NCI-H1092 treated with DMSO at 0.1 percent for 48 hours (cell line): Measurements from ENCODE around the gene INSL3.

ENCODE experiments used
- DNase-seq: peaks from one replicate; lab custom pipeline; 2025; lab: John Stamatoyannopoulos, UW

The INSL3 gene

DNA sequence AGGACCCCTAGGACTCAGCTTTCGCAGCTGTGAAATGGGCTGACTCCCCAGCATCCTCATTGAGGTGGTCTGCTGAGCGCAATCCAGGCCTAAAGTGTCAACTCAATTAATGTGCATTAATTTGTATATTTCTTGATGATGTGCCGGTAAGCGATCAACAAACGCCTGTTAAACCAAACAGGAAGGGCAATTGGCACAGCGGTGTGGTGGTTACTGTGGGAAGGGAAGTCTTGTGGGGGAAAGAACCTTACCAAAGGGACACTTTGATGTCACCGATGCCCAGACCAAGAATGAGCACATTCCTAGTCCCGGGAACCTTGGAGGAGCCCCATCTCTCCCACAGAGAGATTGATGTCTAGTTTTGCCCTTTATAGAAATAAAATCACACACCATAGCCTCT is 24.8 kb upstream of the INSL3 start:
- no peak for DNase-seq

DNA sequence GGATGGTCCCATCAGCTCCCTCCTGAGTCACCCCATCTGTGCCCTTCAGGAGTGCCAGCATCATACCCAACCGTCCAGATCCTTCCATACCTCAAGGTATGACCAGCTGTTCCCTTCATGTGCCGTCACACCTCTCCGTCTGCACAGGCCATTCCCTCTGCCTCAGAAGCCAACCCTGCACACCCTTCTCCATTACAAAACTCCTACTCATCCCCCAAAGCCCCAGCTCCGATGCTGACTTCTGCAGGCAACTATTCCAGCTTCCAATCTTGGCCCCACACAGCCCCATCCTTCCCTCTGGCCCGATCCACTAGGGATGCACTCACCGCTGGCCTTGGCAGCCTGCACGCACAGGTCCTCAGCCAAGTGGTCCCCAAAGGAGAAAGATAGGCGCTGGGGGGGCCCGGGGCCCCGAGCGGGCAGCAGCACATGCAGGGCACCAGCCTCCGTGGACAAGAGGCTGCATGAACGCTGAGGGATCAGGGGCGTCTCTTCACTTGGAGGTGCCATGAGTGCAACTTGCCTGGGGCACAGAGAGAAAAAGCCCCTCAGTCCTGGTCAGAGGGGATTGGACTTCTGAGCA is 22.7 kb upstream of the INSL3 start:
- DNase-seq = no peak

DNA sequence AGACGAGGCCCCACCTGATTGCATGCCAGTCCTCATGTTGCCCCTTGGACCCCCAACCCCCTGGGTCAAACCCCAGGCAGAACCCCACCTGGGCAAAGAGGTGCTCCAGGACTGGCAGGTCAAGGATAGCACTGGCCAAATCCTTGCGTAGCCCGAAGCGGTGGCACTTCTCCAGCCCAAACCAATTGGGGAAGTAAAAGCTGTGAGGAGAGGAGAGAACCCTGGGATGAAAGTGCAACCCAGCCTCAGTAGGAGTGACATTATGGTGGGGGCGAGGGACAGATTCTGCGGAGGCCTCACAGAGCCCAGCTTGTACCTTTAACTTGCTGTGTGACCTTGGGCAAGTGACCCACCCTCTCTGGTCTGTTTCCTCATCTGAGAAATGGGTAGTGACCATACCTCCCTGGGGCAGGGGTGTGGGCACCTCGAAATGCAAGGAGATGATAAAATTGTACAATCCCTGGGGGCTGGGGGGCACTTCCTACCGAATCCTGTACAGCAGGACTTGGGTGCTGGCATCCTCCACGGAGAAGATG is 22.0 kb upstream of the INSL3 start:
- no peak for DNase-seq

DNA sequence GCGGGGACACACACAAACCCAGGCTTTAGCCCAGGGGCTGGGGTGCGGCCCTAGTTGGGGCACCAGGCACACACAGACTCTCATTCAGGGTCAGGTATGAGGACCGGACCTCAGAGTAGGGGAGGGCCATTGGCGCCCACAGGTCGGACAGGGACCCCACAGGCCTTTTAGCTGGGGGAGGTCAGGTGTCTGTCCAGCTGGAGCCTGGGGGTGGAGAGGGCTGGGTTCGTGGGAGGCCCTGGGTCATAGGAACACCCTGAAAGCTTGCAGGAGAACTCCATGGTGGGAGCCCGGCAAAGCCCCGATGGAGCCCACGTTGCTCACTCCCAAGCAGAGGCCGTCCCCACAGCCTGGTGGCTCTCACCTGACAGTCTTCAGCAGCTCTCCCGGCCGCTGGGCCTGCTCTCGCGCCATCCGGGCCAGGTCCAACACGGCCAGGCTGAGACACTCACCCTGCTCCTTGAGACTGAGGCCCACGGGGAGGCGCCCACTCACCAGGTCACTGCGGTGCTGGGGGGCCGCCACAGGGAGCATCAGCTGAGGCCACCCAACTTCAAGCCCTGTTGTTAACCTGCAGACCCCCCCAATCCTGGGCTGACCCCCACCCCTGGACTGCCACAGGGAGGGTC is 21.5 kb upstream of the INSL3 start:
- no peak for DNase-seq

- DNase-seq = peak; percentile 59
These were observed 20.7 kb upstream of the INSL3 start for GRCh38 chr19:17841810-17842662.

GRCh38 chr19:17841371-17841809 is 20.1 kb upstream of the INSL3 start:
- DNase-seq = no peak

DNA sequence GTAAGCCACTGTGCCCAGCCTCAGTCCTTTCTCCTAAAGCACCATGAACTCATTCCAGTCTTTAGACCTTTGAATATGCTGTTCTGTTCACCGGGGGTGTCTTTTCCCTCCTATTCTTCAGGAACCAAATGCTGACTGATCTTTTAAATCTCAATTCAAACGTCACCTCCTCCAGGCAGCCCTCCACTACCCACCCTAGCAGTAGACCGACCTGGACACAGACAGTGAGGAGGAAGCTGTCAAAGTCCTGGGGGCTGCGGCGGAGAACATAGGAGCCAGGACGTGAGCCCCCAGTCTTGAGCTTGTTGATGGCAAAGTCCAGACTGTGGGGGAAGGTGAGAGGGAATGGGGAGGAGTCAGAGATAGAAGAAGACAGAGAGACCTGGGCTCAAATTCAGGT is 18.7 kb upstream of the INSL3 start:
- DNase-seq = no peak

GRCh38 chr19:17837972-17838371 is 16.7 kb upstream of the INSL3 start:
- no peak for DNase-seq

DNA sequence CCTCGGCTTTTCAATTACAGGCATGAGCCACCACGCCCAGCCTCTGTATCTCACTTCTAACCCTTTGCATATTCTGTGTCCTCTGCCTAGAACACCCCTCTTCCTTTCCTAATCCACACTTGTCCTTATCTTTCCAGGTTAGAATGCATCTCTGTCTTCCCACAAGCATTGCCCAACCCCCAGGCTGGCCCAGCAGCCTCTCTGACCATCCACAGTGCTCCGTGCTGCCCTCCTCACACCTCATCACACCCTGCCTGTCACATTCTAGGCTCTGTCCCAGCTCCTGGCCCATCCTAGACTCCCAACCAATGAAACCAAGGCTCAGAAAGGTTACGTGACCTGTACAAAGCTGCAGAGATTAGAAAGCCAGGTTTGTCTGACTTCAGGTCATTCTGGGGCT is 15.2 kb upstream of the INSL3 start:
- DNase-seq = no peak

- no peak for DNase-seq
These were observed 14.1 kb upstream of the INSL3 start for GRCh38 chr19:17835182-17836006.

DNA sequence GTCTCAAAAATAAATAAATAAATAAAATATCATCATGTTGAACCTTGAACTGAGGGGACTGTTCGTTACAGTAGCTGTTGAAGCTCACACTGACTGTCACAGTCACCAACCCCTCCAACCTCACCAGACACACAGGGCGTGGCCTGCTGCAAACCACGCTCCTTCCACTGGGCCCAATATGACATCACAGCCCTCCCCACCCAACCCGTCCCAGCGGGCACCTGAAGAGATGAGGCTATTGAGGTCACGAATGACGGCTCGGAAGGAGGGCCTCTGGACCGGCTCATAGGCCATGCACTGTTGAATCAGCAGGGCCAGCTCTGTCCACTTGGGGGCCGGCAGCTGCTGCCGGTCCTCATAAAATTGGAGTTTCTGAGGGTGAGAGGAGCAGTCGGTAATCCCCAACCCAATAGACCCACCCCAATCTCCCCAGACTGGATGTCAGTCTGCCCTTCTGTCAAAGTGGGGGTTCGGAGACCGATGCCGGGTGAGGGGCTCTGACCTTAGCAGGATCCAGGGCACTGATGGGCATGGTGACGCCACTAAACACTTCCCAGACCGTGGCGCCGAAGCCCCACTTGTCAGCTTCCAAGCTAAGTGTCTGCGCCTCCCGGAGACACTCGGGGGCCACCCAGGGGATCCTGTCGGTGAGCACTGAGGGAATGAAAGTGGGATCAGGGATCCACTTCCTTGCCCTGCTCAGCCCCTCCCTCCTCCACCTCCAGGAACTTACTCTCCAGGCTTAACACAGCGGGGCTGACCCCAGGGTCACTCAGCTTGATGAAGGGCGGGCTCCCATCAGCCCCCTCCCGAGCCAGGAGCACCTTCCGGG is 13.2 kb upstream of the INSL3 start:
- DNase-seq = no peak

- no peak for DNase-seq
These were observed 11.3 kb upstream of the INSL3 start for GRCh38 chr19:17832443-17833208.

DNA sequence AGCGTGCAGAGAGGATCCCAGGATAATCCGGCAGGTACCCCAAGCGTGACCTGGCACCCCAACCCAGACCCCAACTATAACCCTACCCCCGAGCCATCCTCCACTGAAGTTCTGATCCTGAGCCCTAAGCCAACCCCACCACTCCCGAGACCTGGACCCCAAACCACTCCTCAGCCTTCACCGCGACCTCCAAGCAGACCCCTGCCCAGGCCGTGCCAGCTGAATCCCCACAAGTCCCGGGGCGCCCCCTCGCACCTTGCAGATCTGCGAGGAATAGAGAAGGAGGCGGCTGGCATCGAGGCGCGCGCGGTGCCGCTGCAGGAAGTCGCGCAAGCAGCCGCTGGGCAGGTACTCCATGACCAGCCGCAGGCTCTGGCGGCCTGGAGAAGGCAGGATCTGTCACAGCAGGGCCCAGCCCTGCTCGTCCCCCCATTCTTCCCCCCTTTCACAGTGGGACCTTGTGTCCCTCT is 10.1 kb upstream of the INSL3 start:
- no peak for DNase-seq

DNA sequence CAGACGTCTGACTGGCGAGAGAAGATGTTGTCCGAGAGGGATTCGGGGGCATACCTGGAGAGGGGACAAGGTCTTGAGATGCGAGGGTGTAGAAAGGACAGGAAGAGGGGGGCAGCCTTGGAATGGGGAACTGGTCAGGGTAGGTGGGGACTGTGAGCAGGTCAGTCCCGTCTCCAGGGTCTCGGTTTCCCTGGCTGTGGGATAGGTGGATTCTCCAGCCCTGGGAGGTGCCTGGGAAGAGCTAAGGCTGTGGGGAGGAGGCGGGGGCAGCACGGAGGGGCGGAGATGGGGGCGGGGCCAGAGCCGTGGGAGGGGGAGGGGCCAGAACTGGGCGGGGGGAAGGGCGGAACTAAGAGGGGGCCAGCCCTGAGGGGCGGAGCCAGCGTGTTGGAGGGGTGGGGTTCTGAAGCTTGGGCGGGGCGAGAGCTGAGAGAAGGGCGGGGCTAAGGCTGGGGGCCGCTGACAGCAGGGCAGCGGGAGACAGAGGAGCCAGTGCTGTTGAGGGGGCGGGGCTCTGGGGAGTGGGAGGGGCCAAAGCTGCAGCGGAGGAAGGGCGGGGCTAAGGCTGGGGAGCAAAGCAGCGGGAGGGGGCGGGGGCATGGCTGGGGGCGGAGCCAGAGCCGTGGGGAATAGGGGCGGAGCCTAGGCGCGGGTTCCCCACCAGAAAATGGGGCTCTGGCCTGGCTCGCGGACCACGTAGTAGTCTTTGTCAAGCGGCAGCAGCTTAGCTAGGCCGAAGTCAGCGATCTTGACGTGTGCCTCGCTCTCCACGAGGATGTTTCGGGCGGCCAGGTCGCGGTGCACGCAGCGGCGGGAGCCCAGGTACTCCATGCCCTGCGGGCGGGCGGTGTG is 9.5 kb upstream of the INSL3 start:
- peak; percentile 70 for DNase-seq

DNA sequence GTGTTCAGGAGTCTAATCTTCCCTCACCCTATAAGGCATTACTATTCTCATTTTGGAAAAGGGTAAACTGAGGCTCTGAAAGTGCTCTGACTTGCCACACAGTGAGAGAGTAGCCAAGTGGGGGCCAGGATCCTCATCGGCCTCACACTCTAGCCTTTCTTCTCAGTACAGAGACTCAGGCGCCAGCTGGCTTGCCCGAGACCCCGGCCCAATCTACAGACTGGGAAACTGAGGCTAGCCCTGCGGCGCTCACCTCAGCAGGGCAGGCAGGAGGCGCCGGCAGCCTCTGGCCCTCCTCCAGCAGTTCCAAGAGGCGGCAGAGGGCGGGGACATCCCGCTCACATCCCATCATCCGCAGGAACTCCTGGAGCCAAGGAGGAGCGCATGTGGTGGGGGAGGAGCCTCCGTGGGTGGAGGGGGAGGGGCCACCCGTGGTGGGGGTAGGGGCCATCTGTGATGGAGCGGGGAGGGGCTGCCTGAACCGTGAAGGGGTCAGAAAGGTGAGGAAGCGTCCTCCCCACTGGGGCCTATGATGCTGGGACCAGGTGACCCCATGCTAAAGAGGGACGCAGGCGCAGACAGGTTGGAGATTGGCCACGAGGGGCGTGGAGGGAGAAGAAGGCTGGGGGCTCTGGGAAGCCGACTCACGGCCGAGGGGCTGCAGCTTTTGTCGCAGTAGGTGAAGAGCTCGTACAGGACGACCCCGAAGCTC is 8.7 kb upstream of the INSL3 start:
- DNase-seq = peak; percentile 39

DNA sequence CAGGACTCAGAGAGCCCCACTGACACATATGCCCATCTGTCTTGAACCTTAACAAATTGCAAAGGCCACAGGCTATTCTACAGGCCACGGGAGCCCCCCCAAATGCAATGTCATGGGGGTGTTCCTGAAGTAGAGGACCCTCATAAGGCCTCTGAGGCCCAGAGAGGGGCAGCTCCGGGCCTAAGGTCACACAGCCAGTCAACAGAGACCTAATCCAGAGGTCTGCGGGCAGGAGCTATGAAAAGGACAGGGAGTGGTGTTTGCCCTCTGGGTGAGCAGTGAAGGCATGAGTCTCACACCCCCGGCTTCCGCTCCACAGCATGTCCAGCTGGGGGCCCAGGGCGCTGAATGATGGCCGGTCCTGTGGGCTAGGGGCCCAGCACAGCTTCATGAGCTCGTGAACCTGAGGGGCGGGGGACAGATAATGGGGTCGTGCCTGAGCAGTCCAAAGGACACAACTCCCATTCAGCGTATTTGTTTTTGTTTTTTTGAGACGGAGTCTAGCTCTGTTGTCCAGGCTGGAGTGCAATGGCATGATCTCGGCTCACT is 5.3 kb upstream of the INSL3 start:
- DNase-seq = no peak

GRCh38 chr19:17824339-17824738 is 3.0 kb upstream of the INSL3 start:
- DNase-seq = no peak

DNA sequence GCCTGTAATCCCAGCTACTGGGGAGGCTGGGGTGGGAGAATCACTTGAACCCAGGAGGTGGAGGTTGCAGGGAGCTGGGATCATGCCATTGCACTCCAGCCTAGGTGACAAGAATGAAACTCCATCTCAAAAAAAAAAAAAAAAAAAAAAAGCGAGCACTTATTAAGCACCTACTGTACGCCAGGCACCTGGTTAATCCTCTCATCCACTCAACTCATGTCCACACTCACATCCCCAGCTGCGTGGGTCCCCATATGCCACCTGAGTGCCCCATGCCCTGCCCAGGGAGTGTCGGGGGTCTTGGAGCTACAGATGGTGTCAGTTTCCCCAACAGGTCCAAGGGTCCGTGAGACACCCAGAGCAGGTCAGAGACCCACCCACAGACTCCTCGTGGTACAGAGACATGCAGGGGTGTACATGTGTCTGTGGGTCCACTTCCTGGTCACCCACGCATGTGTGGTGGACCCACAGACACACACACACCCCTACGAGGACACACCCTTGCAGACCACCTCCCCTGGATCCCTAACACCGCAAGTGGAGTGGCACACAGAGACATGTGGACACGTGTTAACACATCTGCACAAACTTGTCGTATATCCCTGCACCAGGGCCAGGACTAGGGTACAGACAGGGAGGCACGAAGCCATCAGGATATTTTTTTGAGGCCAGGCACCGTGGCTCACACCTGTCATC is 3.5 kb downstream of the INSL3 start:
- no peak for DNase-seq
